K562 (cell line): Measurements from ENCODE around the gene STMN3. TPM values are rescaled to one million over a fixed set of nuclear protein-coding genes. Genes with fewer than 3 reads are reported as not detected.

ENCODE experiments used
- ID3 ChIP-seq, 2 experiments: fragments of 250-450 bp in 1 of 2; fragments of 450-650 bp in 1 of 2; sonication (Bioruptor Pico) in 1 of 2; IDR thresholded peaks; 2 replicates each; pipeline versions ENCODE4 v1.6.1 to v1.8.0; 2016 to 2021; ENCODE audit warnings: mild to moderate bottlenecking in 2 of 2, moderate library complexity in 2 of 2, missing compliant biosample characterization in 1 of 2, missing genetic modification characterization in 1 of 2
- PKNOX1 ChIP-seq: fragments of 450-650 bp; IDR thresholded peaks from 2 replicates; pipeline ENCODE4 v1.6.1; 2016
- POLR2G ChIP-seq: fragments of 200-400 bp; formaldehyde crosslinking; IDR thresholded peaks from 2 replicates; pipeline ENCODE4 v1.6.1; 2017; ENCODE audit warnings: low read depth, mild to moderate bottlenecking, antibody characterized with exemption, low read length, moderate library complexity
- POLR3A ChIP-seq: IDR thresholded peaks from 2 replicates; pipeline ENCODE4 v1.6.1; 2011; ENCODE audit warnings: borderline replicate concordance, mild to moderate bottlenecking, moderate library complexity; ENCODE audit not compliant: insufficient read length, insufficient read depth; ENCODE audit errors: extremely low read depth
- PTRF ChIP-seq: fragments of 450-650 bp; IDR thresholded peaks from 2 replicates; pipeline ENCODE4 v1.6.1; 2016; ENCODE audit warnings: mild to moderate bottlenecking, missing genetic modification characterization, missing compliant biosample characterization
- TSHZ1 ChIP-seq: fragments of 250-450 bp; sonication (Bioruptor Pico); IDR thresholded peaks from 2 replicates; pipeline ENCODE4 v1.4.0; 2020; ENCODE audit warnings: mild to moderate bottlenecking, moderate library complexity
- USF2 ChIP-seq: sonication (generic); formaldehyde crosslinking; IDR thresholded peaks from 2 replicates; pipeline ENCODE4 v1.5.0; 2020; ENCODE audit warnings: missing genetic modification reagents
- ZBTB5 ChIP-seq: fragments of 450-650 bp; IDR thresholded peaks from 2 replicates; pipeline ENCODE4 v1.6.1; 2017; ENCODE audit warnings: antibody characterized with exemption
- polyA plus RNA-seq, 8 experiments: library from polyadenylated mRNA; depleted of rRNA in 4 of 8; stranded (reverse) in 5 of 8; unstranded in 3 of 8; fragments of >200 nt; fragmentation: Nextera tagmentation in 2 of 8; fragmentation: Illumina TruSeq in 1 of 8; extraction: Ambion mirVana in 2 of 8; extraction: Trizol in 1 of 8; gene quantifications; 2 replicates each; pipeline versions ENCODE4 v1.2.1 to v1.2.3, GENCODE V29; 2011 to 2014; ENCODE audit warnings: inconsistent platforms in 1 of 8, missing spikeins in 1 of 8
- total RNA-seq, 7 experiments: library from RNA; depleted of rRNA in 6 of 7; stranded (reverse); fragments of >200 nt in 6 of 7; fragmentation: Illumina TruSeq in 2 of 7; extraction: Trizol in 2 of 7; gene quantifications; 2 replicates each; pipeline versions ENCODE4 v1.2.1 to v1.2.3, GENCODE V29; 2011 to 2021; ENCODE audit warnings: low replicate concordance in 1 of 7
- TF ChIP-seq, protein P1 (sequence below): conservative IDR thresholded peaks from 2 replicates; pipeline ENCODE4 v1.6.1; 2011; ENCODE audit warnings: low read depth, mild to moderate bottlenecking, low read length; ENCODE audit not compliant: control insufficient read depth
- TF ChIP-seq, protein P2 (sequence below): fragments of 250-450 bp; sonication (Bioruptor Pico); IDR thresholded peaks from 2 replicates; pipeline ENCODE4 v1.4.0; 2020; ENCODE audit warnings: borderline replicate concordance
- TF ChIP-seq, protein P3 (sequence below): fragments of 450-650 bp; IDR thresholded peaks from 2 replicates; pipeline ENCODE4 v1.6.1; 2016; ENCODE audit warnings: borderline replicate concordance

The STMN3 gene
- total and polyA plus RNA-seq, 9 of the 15 experiments (the other 6 are each of a cell fraction or from before 2014, with no cell fraction given), result 0.70 to 65.6 (median 29.4) TPM

- TF ChIP-seq TSHZ1 (CRISPR knock-in tag) (no peak), POLR2G (peak; percentile 87), USF2 (CRISPR knock-in tag) (no peak), ZBTB5 (peak; percentile 25; the same call in 1 of the 2 replicates), POLR3A (no peak), PTRF (tag) (no peak), PKNOX1 (no peak), ID3 (CRISPR knock-in tag; IDR thresholded peaks at IDR 0.05) (no peak), ID3 (tag; IDR thresholded peaks at IDR 0.05) (peak; percentile 45; the same call in 1 of the 2 replicates)
- TF ChIP-seq, protein P1, sequence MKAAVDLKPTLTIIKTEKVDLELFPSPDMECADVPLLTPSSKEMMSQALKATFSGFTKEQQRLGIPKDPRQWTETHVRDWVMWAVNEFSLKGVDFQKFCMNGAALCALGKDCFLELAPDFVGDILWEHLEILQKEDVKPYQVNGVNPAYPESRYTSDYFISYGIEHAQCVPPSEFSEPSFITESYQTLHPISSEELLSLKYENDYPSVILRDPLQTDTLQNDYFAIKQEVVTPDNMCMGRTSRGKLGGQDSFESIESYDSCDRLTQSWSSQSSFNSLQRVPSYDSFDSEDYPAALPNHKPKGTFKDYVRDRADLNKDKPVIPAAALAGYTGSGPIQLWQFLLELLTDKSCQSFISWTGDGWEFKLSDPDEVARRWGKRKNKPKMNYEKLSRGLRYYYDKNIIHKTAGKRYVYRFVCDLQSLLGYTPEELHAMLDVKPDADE, result peak; percentile 85
- TF ChIP-seq, protein P2, sequence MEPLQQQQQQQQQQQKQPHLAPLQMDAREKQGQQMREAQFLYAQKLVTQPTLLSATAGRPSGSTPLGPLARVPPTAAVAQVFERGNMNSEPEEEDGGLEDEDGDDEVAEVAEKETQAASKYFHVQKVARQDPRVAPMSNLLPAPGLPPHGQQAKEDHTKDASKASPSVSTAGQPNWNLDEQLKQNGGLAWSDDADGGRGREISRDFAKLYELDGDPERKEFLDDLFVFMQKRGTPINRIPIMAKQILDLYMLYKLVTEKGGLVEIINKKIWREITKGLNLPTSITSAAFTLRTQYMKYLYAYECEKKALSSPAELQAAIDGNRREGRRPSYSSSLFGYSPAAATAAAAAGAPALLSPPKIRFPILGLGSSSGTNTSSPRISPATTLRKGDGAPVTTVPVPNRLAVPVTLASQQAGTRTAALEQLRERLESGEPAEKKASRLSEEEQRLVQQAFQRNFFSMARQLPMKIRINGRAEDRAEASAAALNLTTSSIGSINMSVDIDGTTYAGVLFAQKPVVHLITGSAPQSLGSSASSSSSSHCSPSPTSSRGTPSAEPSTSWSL (CRISPR knock-in tag), result no peak
- TF ChIP-seq, protein P3, sequence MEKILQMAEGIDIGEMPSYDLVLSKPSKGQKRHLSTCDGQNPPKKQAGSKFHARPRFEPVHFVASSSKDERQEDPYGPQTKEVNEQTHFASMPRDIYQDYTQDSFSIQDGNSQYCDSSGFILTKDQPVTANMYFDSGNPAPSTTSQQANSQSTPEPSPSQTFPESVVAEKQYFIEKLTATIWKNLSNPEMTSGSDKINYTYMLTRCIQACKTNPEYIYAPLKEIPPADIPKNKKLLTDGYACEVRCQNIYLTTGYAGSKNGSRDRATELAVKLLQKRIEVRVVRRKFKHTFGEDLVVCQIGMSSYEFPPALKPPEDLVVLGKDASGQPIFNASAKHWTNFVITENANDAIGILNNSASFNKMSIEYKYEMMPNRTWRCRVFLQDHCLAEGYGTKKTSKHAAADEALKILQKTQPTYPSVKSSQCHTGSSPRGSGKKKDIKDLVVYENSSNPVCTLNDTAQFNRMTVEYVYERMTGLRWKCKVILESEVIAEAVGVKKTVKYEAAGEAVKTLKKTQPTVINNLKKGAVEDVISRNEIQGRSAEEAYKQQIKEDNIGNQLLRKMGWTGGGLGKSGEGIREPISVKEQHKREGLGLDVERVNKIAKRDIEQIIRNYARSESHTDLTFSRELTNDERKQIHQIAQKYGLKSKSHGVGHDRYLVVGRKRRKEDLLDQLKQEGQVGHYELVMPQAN, result peak; percentile 84
These were observed 26.0 kb downstream of the STMN3 start (continued) for GRCh38 chr20:63627129-63627750.
